Stimulated activated CD4-positive, alpha-beta T cell treated with anti-CD3 and anti-CD28 coated beads, Interleukin-1b, Interleukin-23, amount 100 ng/mL, for 4 hours (primary cell): ENCODE data around the gene PBXIP1.

Experiments used
- DNase-seq, 2 donors: peaks; one replicate each; pipeline ENCODE4 v3.0.0-alpha.2; 2020; ENCODE audit warnings: low read depth in 2 of 2

PBXIP1 gene

DNA sequence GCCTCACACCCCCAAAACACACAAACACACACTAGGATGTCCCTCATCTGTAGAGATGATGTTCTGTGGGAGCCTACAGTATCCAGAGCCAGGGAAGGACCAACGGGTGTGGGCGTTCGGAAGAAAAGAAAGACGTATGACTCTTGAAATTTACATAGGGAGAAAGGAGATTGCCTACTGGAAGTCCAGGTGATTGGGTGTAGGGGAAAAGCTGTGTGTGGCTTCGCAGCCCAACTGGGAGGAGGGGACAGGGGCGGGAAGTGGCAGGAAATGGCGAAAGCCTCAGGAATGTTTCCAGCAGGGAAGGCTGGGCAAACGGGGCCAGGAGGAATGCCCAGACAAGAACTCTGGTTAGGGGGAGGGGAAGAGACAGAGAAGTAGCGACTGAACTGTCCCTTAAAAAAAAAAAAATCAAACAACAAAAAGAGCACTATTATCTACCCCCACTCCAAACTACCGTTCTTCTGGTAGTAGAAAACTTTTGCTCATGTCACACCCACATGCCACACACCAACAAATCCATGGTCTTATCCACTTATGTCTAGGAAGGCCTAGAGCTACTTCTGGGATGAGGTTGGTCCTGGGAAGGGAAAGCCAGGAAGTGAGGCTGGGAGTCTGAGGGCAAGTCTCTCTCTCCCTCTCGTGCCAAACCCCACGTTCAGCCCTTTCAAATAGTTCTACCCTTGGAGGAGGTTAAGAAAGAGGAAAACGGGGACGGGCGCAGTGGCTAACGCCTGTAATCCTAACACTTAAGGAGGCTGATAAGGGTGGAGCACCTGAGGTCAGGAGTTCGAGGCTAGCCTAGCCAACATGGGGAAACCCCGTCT is 16.8 kb upstream of the PBXIP1 start:
- DNase-seq, result no peak

- DNase-seq, result no peak
Measured at GRCh38 chr1:154972213-154972516, 16.3 kb upstream of the PBXIP1 start.

DNA sequence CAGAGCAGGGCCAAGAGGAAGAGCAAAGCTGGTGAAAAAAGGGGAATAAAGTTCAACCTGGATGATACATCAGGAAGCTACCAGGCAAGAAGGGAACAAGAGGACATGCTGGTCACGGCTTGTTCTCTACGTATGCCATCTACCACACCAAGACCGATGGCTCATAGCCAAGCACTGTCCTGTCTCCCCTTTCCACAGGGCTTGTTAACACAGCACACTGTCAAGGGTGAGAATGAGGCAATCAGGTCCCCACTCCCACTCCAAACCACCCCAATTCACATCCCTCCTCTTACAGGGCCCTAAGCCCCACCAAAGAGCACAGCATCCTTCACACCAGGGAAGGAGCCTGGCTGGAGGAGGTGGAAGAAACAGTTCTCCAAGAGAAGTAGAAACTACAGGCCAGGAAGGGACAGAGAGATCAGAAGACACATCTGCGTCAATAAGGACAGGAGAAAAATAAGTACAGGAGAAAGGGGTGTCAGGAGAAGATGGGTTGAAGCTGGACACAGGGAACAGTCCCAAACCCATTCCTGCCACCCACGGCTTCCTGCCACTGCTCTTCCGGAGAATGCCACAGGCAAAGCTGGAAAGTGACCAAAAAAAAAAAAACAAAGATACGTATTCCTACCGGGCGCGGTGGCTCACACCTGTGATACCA is 15.6 kb upstream of the PBXIP1 start:
- DNase-seq, result no peak

GRCh38 chr1:154970631-154971340 is 14.9 kb upstream of the PBXIP1 start, which contains the start of gene SHC1:
Gene SHC1 (minus strand): TSS chr1:154970747. CDS start chr1:154970526, 221 bp downstream.
- DNase-seq, result peak in 1 of 2 donors; percentile 49

GRCh38 chr1:154969860-154970452 is 14.1 kb upstream of the PBXIP1 start:
- DNase-seq, result no peak

- no peak for DNase-seq
Measured at GRCh38 chr1:154969246-154969645, 13.3 kb upstream of the PBXIP1 start.

DNA sequence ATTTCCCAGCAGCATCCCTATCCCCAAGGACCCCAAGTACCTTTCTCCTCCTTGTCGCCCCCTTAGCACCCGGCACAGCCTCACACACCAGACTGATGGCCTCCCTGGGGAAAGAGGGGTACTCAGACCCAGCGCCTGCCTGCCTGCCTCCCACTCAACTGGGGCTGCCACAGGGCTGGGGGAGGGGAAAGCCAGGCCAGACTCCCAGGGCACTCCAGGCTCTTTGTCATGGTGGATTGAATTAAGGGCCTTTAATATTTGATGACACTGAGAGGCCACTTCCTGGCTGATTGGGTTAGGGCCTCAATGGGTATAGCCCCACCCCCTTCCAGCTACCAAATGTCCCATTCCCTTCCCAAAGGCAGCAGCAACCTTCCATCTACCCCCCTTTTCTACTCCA is 12.8 kb upstream of the PBXIP1 start:
- DNase-seq, result no peak

- DNase-seq, result no peak
Measured at GRCh38 chr1:154967331-154967950, 11.5 kb upstream of the PBXIP1 start.

DNA sequence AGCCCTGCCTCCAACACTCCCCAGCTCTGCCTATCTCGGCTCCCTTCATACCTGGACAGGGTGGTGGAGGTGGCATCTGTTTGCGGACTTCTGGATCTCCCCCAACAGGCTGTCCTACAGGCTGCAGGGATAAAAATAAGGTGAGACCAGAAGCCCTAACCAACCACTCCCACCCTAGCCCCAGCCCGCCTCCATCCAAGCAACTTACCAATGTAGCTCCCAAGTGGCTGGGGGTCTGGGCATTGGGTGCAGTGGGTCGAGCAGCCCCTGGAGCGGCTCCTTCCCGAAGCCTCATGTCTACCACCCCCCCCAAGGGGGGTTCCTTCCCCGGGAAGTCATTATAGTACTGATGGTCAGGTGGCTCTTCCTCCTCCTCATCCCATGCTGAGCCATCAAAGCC is 10.2 kb upstream of the PBXIP1 start:
- DNase-seq, result no peak

DNA sequence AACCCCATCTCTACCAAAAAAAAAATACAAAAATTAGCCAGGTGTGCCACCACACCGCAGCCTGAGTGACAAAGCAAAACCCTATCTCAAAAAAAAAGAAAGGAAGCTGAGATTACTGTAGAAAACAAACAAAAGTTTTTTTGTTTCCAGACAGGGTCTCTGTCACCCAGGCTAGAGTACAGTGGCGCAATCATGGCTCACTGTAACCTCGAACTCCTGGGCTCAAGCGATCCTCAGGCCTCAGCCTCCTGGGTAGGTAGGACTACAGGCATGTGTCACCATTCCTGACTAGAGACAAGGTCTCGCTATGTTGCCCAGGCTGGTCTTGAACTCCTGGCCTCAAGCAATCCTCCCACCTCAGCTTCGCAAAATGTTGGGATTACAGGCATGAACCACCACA is 8.5 kb upstream of the PBXIP1 start:
- DNase-seq, result no peak

DNA sequence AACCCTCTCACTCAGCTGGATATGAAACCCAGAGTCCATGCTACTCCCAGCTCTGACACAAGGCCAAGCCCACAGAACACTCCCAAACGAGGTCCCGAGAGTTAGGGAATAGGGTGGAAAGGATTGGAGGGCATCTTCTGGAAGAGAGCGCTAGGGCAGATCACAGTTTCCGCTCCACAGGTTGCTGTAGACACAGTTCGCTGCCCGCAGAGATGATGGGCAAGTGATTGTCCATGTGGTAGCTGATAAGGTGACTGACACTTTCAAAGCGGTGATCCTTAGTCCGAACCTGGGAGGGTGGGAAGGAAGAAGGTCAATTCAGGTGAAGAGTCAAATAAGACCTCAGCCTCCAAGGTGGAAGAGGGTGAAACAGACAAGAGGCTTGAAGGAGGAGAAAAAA is 7.7 kb upstream of the PBXIP1 start:
- DNase-seq, result no peak

- DNase-seq, result no peak
Measured at GRCh38 chr1:154962795-154963330, 7.0 kb upstream of the PBXIP1 start.

- no peak for DNase-seq
Measured at GRCh38 chr1:154962156-154962749, 6.4 kb upstream of the PBXIP1 start.

DNA sequence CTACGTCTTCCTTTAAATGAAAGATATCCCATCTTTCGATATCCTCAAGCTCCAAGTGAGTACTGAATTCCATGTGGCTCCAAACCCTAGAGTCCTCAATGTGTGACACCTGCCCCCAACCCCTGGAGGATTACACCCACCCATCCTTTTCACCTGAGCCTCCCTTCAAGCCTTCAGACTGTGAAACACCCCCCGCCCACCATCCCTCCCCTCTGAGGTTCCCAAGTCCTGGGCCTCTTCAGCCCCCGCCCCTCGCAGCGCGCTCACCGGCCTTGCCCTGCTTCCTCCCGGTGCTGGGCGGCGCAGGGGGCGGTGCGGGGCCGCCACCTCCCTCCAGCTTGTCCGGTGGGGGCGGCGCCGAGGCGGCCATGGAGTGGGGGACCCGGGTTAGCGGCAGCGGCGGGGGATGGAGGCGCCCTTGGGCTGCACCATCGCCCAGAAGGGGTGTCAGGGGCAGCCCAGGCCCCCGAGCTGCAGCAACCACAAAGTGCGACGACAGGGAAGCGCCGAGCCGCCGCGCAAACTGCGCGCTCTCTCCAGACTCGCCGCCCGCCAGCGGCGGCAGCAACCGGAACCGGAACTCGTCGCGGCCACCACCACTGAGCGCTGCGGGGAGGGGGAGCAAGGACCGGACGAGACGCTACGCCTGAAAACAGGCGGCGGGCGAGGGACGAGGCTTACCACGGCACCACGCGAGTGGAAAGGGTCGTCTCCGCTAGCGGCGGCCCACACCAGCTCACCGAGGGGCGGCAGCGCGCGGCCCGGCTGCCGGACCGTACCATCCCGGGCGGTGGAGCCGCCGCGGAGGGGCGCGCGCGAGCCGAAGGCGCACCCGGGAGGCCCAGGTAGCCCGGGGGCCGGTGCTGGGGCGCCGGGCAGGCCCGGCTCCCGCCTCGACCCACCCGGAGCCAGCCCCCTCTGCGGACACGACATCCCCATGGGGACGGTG is 5.6 kb upstream of the PBXIP1 start, which contains the start of gene PYGO2:
Gene PYGO2 (minus strand): TSS at position 576 of the 949 bp plus-strand sequence. CDS start 206 bp downstream, at position 370.
- DNase-seq, result peak; percentile 66 to 81

DNA sequence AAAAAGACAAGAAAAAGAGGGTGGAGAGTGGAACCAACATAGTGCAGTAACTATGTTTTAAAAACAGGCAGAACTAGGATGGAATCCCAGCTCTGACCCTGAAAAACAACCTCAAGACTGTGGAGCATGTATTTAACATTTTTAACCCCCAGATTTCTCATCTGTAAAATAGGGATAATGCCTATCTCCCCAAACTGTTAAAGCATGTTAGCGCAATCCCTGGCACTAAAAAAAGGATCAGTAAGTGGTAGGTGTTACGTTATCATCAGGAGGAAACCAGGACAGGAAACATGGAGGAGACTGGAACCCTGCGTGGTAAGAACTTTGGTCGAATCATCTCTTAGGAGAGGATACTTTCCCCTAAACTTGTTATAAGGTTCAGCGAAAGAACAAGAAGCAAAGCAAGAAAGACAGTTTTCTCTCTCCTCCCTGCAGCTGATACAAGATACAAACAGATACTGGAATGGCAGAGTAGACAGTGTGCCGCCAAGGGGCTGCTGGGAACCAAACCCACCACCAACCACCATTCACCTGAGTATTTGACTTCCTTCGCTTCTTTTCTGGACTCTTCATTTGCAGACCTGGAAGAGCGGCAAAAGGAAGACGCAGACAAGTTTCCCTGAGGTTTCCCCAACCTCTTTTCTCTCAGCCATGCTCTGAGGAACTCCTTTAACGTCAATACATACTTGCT is 4.7 kb upstream of the PBXIP1 start:
- no peak for DNase-seq

GRCh38 chr1:154959426-154959780 is 3.5 kb upstream of the PBXIP1 start:
- no peak for DNase-seq

DNA sequence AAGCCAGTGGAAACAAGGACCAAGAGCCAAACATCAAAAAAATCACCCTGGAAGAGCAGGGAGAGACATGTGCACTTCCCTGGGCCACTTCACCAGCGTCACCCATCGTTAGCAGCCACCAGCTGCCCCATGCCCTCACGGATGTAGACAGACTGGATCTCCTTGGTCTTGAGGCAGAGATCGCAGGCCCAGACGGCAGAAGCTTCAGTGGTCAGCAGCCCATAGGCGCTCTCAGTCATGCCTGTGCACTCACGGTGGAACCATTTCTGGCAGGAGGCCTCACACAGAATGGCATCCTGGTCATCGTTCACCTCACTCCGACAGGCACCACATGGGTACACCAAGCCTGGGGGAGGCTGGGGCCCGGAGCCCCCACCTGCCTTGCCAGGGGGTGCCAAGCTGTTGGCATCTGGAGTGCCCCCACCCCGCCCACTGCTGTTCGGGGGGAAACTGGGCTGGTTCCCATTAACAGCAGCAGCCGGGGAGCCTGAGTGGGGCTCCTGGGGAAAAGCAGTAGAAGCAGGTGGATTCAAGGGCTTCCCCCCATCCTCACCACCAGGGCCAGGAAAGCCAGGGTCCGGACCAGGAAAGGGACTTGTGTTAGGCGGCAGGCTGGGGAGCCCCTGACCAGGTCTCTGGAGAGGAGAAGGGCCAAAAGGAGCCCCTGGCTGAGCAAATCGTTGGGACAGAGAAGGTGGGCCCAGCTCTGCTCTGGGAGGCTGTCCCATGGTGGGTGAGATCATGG is 3.0 kb upstream of the PBXIP1 start:
- DNase-seq, result no peak

DNA sequence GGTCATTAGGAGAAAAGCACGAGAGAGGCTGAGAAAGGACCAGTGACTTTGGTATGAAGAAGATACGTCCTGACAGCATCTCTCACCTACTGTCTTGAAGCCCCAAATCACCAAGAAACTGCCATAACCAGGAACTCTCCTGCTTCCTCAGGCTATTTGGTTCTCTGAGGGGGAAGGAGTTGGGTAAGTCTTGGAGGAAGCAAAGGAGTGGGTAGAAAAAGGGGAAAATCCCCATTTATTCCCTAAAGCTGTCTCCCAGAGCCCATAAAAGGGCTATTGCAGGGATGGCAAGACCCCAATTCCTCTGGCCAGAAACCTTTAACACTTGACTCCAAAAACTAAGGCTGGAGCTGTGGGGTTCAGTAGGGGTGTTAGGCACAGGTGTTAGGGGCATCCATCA is 2.1 kb upstream of the PBXIP1 start:
- no peak for DNase-seq
